Measurements from ENCODE around the gene YIPF6.
"Not testable (repeated sequence)": the region's sequence is repeated elsewhere in the genome, so short reads cannot be mapped to it uniquely, and the experiment has no call there.

YIPF6 gene

GRCh38 chrX:68536429-68536828, 37.6 kb downstream of the YIPF6 start:
- DNase-seq (ENCODE audit: low spot score), result no peak
- H3K27ac ChIP-seq, result no peak overlapping the region
- no peak for TF ChIP-seq CTCF (IDR thresholded peaks at IDR 0.05)
- no peak overlapping the region for H3K4me3 ChIP-seq

GRCh38 chrX:68536884-68537283, 38.0 kb downstream of the YIPF6 start:
- TF ChIP-seq CTCF (IDR thresholded peaks at IDR 0.05), result no peak
- H3K27ac ChIP-seq, result no peak overlapping the region
- no peak overlapping the region for H3K4me3 ChIP-seq
- no peak for DNase-seq (ENCODE audit: low spot score)

- Histone ChIP-seq H3K4me3 (no peak overlapping the region), H3K27ac (no peak overlapping the region)
- TF ChIP-seq CTCF (IDR thresholded peaks at IDR 0.05), result no peak
- no peak for DNase-seq (ENCODE audit: low spot score)
These were observed 51.3 kb downstream of the YIPF6 start for GRCh38 chrX:68550193-68550592.

GRCh38 chrX:68556036-68556435, 57.2 kb downstream of the YIPF6 start:
- H3K27ac ChIP-seq, result no peak overlapping the region
- no peak for DNase-seq (ENCODE audit: low spot score)
- TF ChIP-seq CTCF (IDR thresholded peaks at IDR 0.05), result no peak
- no peak overlapping the region for H3K4me3 ChIP-seq

GRCh38 chrX:68557126-68557525, 58.3 kb downstream of the YIPF6 start:
- H3K4me3 ChIP-seq; DNase-seq (ENCODE audit: low spot score); H3K27ac ChIP-seq: not testable (repeated sequence)

GRCh38 chrX:68559905-68560304, 61.1 kb downstream of the YIPF6 start:
- not testable (repeated sequence) for H3K4me3 ChIP-seq; H3K27ac ChIP-seq; DNase-seq (ENCODE audit: low spot score)

GRCh38 chrX:68568136-68568535, 69.3 kb downstream of the YIPF6 start:
- Histone ChIP-seq H3K4me3 (no peak overlapping the region), H3K27ac (no peak overlapping the region)
- DNase-seq (ENCODE audit: low spot score), result no peak
- TF ChIP-seq CTCF (IDR thresholded peaks at IDR 0.05), result no peak

GRCh38 chrX:68570598-68570997, 71.7 kb downstream of the YIPF6 start:
- no peak for DNase-seq (ENCODE audit: low spot score)
- Histone ChIP-seq H3K27ac (no peak overlapping the region), H3K4me3 (no peak overlapping the region)
- TF ChIP-seq CTCF (IDR thresholded peaks at IDR 0.05), result no peak

All from coronary artery (tissue), 2 donors.